Skeletal muscle satellite cell (primary cell): ENCODE results near the gene SPON1. TPM values are rescaled to one million over a fixed set of nuclear protein-coding genes. Genes with fewer than 3 reads are reported as not detected.

Experiments used
- H3K27me3 ChIP-seq: 2 replicates; pipeline ENCODE4 v1.7.0; 2013; ENCODE audit warnings: low read length; ENCODE audit not compliant: control insufficient read depth, insufficient read depth
- H3K36me3 ChIP-seq: 2 replicates; pipeline ENCODE4 v1.7.0; 2013; ENCODE audit warnings: mild to moderate bottlenecking, control low read depth, low read length; ENCODE audit not compliant: insufficient read depth
- H3K4me1 ChIP-seq: 2 replicates; pipeline ENCODE4 v1.7.0; 2013; ENCODE audit warnings: low read length; ENCODE audit not compliant: control insufficient read depth, insufficient read depth
- H3K4me2 ChIP-seq: 2 replicates; pipeline ENCODE4 v1.7.0; 2013; ENCODE audit warnings: mild to moderate bottlenecking, low read length
- H3K4me3 ChIP-seq: 2 replicates; pipeline ENCODE4 v1.7.0; 2013; ENCODE audit warnings: low read length
- H3K9ac ChIP-seq: 2 replicates; pipeline ENCODE4 v1.7.0; 2013; ENCODE audit warnings: mild to moderate bottlenecking, low read depth, low read length, moderate library complexity
- H3K9me3 ChIP-seq: replicated peaks from 2 replicates; pipeline ENCODE4 v1.7.0; 2013; ENCODE audit warnings: mild to moderate bottlenecking, control low read depth, low read length
- small RNA-seq: library from RNA; depleted of rRNA; stranded (forward); fragments of <200 nt; gene quantifications from one replicate; pipeline ENCODE3, GENCODE V24; 2012

Gene SPON1

DNA sequence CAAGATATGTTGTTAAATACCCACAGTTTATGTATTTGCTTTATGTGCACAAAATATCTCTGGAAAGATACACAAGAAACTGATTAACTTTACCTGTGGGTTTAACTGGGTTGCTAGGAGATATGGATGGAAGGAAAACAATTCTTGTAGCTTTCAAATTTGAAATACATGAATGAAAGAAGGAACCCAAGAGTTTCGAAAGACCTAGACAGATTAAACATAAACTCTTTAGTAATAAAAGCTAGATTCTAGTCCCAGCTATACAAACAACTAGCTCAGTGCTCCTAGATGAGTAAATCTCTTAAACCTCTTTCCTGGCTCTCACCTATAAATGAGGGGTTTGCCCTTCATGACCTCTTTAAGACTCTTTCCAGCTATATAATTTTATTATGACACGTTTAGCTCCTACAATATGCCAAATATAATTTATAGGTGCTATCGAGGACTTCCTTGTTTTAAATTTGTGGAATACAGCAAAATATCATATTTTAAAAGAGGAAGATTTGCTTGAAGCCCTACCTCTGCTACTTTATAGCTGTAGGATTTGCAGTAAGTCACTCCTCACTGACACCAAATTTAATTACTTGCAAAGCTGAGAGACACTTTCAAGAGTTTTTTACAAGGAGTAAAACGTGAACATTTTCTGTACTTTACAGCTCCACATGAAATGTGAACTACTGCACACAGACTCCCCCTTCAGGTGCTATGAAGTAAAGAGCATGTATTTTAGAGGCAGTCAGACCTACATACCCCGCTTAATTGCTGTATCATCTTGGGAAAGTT is 345.8 kb downstream of the SPON1 start:
- no peaks in the 10 kb centered on the region for H3K27me3 ChIP-seq
- H3K4me1 ChIP-seq: peaks cover 52% of the 10 kb centered on the region
- H3K9me3 ChIP-seq: no peaks in the 10 kb centered on the region
- peak overlapping the region; percentile 29 for H3K4me2 ChIP-seq
- H3K36me3 ChIP-seq: no peaks in the 10 kb centered on the region
- H3K4me3 ChIP-seq: no peak overlapping the region
- no peak overlapping the region for H3K9ac ChIP-seq

GRCh38 chr11:14308897-14309387 is 346.4 kb downstream of the SPON1 start:
- Histone ChIP-seq H3K4me1 (peaks cover 59% of the 10 kb centered on the region), H3K27me3 (no peaks in the 10 kb centered on the region), H3K36me3 (no peaks in the 10 kb centered on the region), H3K4me3 (no peak overlapping the region), H3K4me2 (no peak overlapping the region), H3K9me3 (no peaks in the 10 kb centered on the region), H3K9ac (no peak overlapping the region)

- Histone ChIP-seq H3K27me3 (no peaks in the 10 kb centered on the region), H3K4me3 (no peak overlapping the region), H3K9ac (no peak overlapping the region), H3K4me2 (no peak overlapping the region), H3K4me1 (peaks cover 61% of the 10 kb centered on the region), H3K36me3 (no peaks in the 10 kb centered on the region), H3K9me3 (no peaks in the 10 kb centered on the region)
Measured at GRCh38 chr11:14309425-14310192, 347.1 kb downstream of the SPON1 start.

- Histone ChIP-seq H3K4me2 (no peak overlapping the region), H3K4me1 (peaks cover 61% of the 10 kb centered on the region)
Measured at GRCh38 chr11:14310679-14311078, 348.2 kb downstream of the SPON1 start.

GRCh38 chr11:14312736-14313438 is 350.4 kb downstream of the SPON1 start:
- H3K9me3 ChIP-seq: no peaks in the 10 kb centered on the region
- peaks cover 57% of the 10 kb centered on the region for H3K4me1 ChIP-seq
- peak overlapping the region; percentile 65 for H3K4me2 ChIP-seq
- H3K9ac ChIP-seq: peak overlapping the region; percentile 42
- no peaks in the 10 kb centered on the region for H3K27me3 ChIP-seq
- H3K36me3 ChIP-seq: no peaks in the 10 kb centered on the region
- no peak overlapping the region for H3K4me3 ChIP-seq

More at GRCh38 chr11:14310679-14311078, 348.2 kb downstream of the SPON1 start:
- Histone ChIP-seq H3K27me3 (no peaks in the 10 kb centered on the region), H3K4me3 (no peak overlapping the region), H3K9me3 (no peaks in the 10 kb centered on the region), H3K9ac (no peak overlapping the region), H3K36me3 (no peaks in the 10 kb centered on the region)

GRCh38 chr11:14314127-14314526 is 351.6 kb downstream of the SPON1 start:
- Histone ChIP-seq H3K27me3 (no peaks in the 10 kb centered on the region), H3K36me3 (no peaks in the 10 kb centered on the region), H3K9me3 (no peaks in the 10 kb centered on the region), H3K9ac (no peak overlapping the region), H3K4me1 (peaks cover 56% of the 10 kb centered on the region), H3K4me3 (no peak overlapping the region), H3K4me2 (no peak overlapping the region)

DNA sequence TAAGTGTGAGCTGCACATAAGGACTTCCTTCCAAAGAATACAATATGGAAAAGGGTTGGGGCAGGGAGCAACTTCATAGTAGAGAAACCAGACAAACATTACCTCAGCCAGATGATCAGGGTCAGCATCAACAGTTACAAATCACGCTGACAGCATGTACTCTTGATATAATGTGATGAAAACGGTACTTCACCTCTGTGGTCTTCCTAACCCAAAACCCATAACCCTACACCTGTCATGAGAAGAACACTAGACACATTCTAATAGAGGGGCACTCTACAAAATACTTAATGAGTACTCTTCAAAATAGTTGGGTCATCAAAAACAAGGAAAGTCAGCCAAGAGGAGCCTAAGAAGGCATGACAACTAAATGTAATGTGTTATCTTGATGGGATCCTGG is 352.6 kb downstream of the SPON1 start:
- Histone ChIP-seq H3K4me1 (peaks cover 52% of the 10 kb centered on the region), H3K36me3 (no peaks in the 10 kb centered on the region), H3K9ac (no peak overlapping the region), H3K4me2 (no peak overlapping the region), H3K9me3 (no peaks in the 10 kb centered on the region), H3K4me3 (no peak overlapping the region), H3K27me3 (no peaks in the 10 kb centered on the region)

Small RNAs within 50 kb of the gene (small RNA-seq; reads per million reads assigned to genes)
- gene RNA5SP332: not detected
